Prostate gland (tissue), 2 donors: ENCODE results near the gene NTSR2. TPM values are rescaled to one million over a fixed set of nuclear protein-coding genes. Genes with fewer than 3 reads are reported as not detected.

Source experiments
- DNase-seq: peaks from one replicate; pipeline ENCODE4 v3.0.0-alpha.2; 2019; ENCODE audit warnings: low spot score
- H3K27ac ChIP-seq, 2 donors: fragments of 200-600 bp; sonication (generic); 2 replicates each; pipeline ENCODE4 v1.5.1; 2017 to 2019
- H3K27me3 ChIP-seq: fragments of 200-600 bp; sonication (generic); replicated peaks from 2 replicates; pipeline ENCODE4 v1.5.1; 2019; ENCODE audit not compliant: insufficient read depth
- H3K36me3 ChIP-seq, 2 donors: fragments of 200-600 bp; sonication (generic); 1 replicate in 1 of 2; 2 replicates in 1 of 2; pipeline versions ENCODE4 v1.5.1 to v1.8.1; 2017 to 2019
- H3K4me1 ChIP-seq: fragments of 200-600 bp; sonication (generic); replicated peaks from 2 replicates; pipeline ENCODE4 v1.5.1; 2019
- H3K4me3 ChIP-seq, 2 donors: fragments of 200-600 bp; sonication (generic); 2 replicates each; pipeline ENCODE4 v1.5.1; 2017 to 2019
- H3K9me3 ChIP-seq: fragments of 200-600 bp; sonication (generic); 2 replicates; pipeline ENCODE4 v1.5.1; 2017
- POLR2A ChIP-seq: fragments of 450-650 bp; IDR thresholded peaks from one replicate; pipeline ENCODE4 v1.6.1; 2016; ENCODE audit warnings: antibody characterized with exemption, mild to moderate bottlenecking
- POLR2AphosphoS5 ChIP-seq: sonication (generic); formaldehyde crosslinking; IDR thresholded peaks from one replicate; pipeline ENCODE4 v1.6.1; 2017; ENCODE audit warnings: antibody characterized with exemption
- whole genome bisulfite sequencing: methylation state at CpG from one replicate; pipeline ENCODE4 v1.1.5; 2018; 5-methylcytosine and 5-hydroxymethylcytosine counted together
- intact Hi-C: fragments of 100-400 bp; cut with DNase I; formaldehyde crosslinking; loops from one replicate; pipeline ENCODE4 v1.14.2; 2022
- total RNA-seq, 2 donors: library from RNA; depleted of rRNA; stranded (reverse); fragments of >200 nt; gene quantifications; one replicate each; pipeline ENCODE4 v1.1.0, GENCODE V29; 2016
- TF ChIP-seq, protein P1 (sequence below), 4 experiments: fragments of 200-600 bp in 2 of 4; fragments of 450-650 bp in 2 of 4; sonication (generic) in 2 of 4; IDR thresholded peaks; 1 replicate in 3 of 4; 2 replicates in 1 of 4; pipeline ENCODE4 v1.5.1; 2016 to 2019; ENCODE audit warnings: antibody characterized with exemption in 4 of 4, mild to moderate bottlenecking in 2 of 4, moderate library complexity in 2 of 4

The NTSR2 gene
- total RNA-seq, 2 donors from 2014 or later = 0.34 TPM; not detected in 1

DNA sequence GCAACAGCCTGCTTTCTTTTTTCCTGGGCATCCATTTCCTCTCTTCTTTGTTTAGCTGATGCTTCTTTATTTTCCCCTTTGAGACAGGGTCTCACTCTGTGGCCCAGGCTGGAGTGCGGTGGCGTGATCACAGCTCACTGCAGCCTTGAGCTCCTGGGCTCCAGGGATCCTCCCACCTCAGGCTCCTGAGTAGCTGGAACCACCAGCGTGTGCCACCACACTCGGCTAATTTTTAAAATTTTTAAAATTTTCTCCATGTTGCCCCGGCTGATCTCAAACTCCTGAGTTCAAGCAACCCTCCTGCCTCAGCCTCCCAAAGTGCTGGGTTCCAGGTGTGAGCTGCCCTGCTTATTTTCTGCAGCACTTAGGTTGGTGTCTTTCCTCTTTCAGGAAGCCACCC, 58.7 kb downstream of the NTSR2 start:
- no peak overlapping the region for H3K4me3 ChIP-seq
- no peak overlapping the region for H3K27ac ChIP-seq
- no peaks in the 10 kb centered on the region for H3K27me3 ChIP-seq
- no peaks in the 10 kb centered on the region for H3K9me3 ChIP-seq
- intact Hi-C loops = no loop called here
- H3K36me3 ChIP-seq = peaks cover 10 to 20% of the 10 kb centered on the region in 2 donors
- WGBS = 98% methylated on average over 5 of the region's 5 CpGs
- TF ChIP-seq POLR2AphosphoS5 (no peak), POLR2A (no peak)
- TF ChIP-seq, protein P1, sequence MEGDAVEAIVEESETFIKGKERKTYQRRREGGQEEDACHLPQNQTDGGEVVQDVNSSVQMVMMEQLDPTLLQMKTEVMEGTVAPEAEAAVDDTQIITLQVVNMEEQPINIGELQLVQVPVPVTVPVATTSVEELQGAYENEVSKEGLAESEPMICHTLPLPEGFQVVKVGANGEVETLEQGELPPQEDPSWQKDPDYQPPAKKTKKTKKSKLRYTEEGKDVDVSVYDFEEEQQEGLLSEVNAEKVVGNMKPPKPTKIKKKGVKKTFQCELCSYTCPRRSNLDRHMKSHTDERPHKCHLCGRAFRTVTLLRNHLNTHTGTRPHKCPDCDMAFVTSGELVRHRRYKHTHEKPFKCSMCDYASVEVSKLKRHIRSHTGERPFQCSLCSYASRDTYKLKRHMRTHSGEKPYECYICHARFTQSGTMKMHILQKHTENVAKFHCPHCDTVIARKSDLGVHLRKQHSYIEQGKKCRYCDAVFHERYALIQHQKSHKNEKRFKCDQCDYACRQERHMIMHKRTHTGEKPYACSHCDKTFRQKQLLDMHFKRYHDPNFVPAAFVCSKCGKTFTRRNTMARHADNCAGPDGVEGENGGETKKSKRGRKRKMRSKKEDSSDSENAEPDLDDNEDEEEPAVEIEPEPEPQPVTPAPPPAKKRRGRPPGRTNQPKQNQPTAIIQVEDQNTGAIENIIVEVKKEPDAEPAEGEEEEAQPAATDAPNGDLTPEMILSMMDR (IDR thresholded peaks at IDR 0.05) = no peak
- no peaks in the 10 kb centered on the region for H3K4me1 ChIP-seq
- no peak for DNase-seq

DNA sequence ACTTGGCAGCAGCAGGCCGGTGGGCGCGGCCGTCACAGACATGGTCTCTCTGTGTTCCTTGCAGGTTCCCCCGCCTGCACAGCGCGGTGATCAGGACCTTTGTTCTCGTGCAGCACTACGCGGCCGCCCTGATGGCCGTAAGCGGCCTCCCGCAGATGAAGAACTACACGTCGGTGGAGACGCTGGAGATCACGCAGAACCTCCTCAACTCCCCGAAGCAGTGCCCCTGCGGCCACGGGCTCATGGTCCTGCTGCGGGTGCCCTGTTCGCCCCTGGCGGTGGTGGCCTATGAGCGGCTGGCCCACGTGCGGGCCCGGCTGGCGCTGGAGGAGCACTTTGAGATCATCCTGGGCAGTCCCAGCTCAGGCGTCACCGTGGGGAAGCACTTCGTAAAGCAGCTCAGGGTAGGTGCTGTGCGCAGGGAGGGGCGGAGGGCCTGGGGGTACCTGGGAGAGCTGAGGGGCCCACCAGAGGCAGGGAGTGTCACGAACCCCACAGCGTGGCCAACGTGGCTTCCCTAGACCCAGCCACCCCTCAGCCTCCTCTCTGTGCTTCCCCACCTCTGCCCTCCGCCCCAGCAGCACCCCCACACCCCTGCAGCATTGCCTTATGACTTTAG, 59.3 kb downstream of the NTSR2 start:
- H3K36me3 ChIP-seq = peaks cover 10 to 20% of the 10 kb centered on the region in 2 donors
- no peak overlapping the region for H3K27ac ChIP-seq
- H3K9me3 ChIP-seq = no peaks in the 10 kb centered on the region
- H3K4me3 ChIP-seq = no peak overlapping the region
- H3K27me3 ChIP-seq = no peaks in the 10 kb centered on the region
- intact Hi-C loops = no loop called here
- no peak for TF ChIP-seq POLR2A
- TF ChIP-seq, protein P1 (IDR thresholded peaks at IDR 0.05) = no peak
- H3K4me1 ChIP-seq = no peaks in the 10 kb centered on the region
- WGBS = 94% methylated on average over 38 of the region's 38 CpGs
- DNase-seq = no peak

Other genes with a start within 250 kb of the NTSR2 start
- gene E2F6, start 204.0 kb downstream of the NTSR2 start, total RNA-seq = 10 to 100 TPM; 14.2 to 25.2 TPM
- 100 to 1,000 TPM; 224 to 392 TPM for gene GREB1, start 136.2 kb downstream of the NTSR2 start, total RNA-seq
- 10 to 100 TPM; 18.2 to 57.1 TPM for gene LPIN1, start 76.4 kb upstream of the NTSR2 start, total RNA-seq